ENCODE results near the gene PIEZO1. TPM values are rescaled to one million over a fixed set of nuclear protein-coding genes. Genes with fewer than 3 reads are reported as not detected.

Gene PIEZO1
- total RNA-seq, 2 donors from 2014 or later, result 84.1 to 97.0 TPM

GRCh38 chr16:88695218-88695617 is 89.8 kb downstream of the PIEZO1 start:
- Histone ChIP-seq H3K4me1 (ENCODE audit: control insufficient read depth, insufficient read depth, low read length) (no peaks in the 10 kb centered on the region), H3K36me3 (ENCODE audit: control insufficient read depth, insufficient read depth, low read length) (no peaks in the 10 kb centered on the region), H3K9me3 (ENCODE audit: control insufficient read depth, low read length) (no peaks in the 10 kb centered on the region), H3K27me3 (ENCODE audit: control insufficient read depth, insufficient read depth, low read length, poor library complexity, severe bottlenecking) (no peaks in the 10 kb centered on the region), H3K9ac (ENCODE audit: extremely low read depth, low read length, poor library complexity, severe bottlenecking) (no peak overlapping the region), H3K27ac (ENCODE audit: low read depth, low read length) (no peak overlapping the region), H3K4me3 (ENCODE audit: low read length) (no peak overlapping the region)
- Mint-ChIP-seq H3K36me3 (ENCODE audit: low read depth) (peaks cover 9% of the 10 kb centered on the region), H3K9me3 (no peaks in the 10 kb centered on the region), H3K4me3 (no peak overlapping the region), H3K27ac (no peak overlapping the region), H3K27me3 (ENCODE audit: insufficient read depth) (peaks cover 6% of the 10 kb centered on the region), H3K4me1 (no peaks in the 10 kb centered on the region)
- TF ChIP-seq CTCF (conservative IDR thresholded peaks at IDR 0.05), result no peak
- WGBS, 2 experiments (ENCODE audit: insufficient coverage in 1 of 2, insufficient read length in 1 of 2), result 94 to 95% methylated on average over 13 to 15 of the region's 15 CpGs
- DNase-seq, result no peak

DNA sequence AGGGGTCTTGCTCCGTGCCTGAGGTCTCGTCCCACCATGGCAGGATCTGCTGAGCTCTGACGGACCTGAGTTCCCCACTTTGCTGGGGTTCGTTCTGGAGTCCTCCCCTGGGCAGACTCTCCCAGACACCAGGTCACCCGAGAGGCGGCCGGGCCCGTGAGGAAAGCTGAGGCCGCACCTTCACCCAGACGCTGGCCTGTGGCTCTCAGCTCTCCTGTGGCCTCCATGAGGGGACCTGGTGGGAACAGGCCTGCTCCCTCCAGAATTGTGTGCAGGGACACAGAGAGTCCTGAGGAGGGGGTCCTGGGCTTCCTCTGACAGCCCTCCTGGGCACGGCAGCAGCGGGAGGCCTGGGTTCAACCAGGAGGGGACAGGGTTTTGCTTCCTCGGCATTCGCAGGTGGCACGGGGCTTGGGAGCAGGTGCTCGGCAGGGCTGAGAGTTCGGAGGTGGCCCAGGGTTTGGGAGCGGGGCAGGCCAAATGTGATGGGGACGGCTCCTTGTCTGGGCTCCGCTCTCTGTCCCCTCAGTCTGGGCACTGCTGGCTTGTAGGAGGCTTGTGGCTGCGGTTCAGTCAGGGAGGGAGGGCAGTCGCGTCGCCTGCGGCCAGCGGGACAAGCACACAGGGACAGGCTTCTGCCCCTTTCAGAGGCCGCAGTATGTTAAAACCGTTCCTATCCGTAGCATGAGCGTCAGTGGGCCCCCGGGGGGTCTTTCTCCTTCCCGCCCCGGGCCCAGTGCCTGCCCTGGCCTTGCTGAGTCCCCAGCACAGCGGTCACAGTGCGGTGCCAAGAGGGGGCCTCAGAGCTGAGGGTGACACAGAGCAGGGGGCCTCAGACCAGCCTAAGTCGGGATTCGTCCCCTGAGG is 90.6 kb downstream of the PIEZO1 start:
- Histone ChIP-seq H3K4me3 (ENCODE audit: low read length) (no peak overlapping the region), H3K36me3 (ENCODE audit: control insufficient read depth, insufficient read depth, low read length) (no peaks in the 10 kb centered on the region), H3K27me3 (ENCODE audit: control insufficient read depth, insufficient read depth, low read length, poor library complexity, severe bottlenecking) (no peaks in the 10 kb centered on the region), H3K9me3 (ENCODE audit: control insufficient read depth, low read length) (no peaks in the 10 kb centered on the region), H3K4me1 (ENCODE audit: control insufficient read depth, insufficient read depth, low read length) (no peaks in the 10 kb centered on the region), H3K27ac (ENCODE audit: low read depth, low read length) (no peak overlapping the region), H3K9ac (ENCODE audit: extremely low read depth, low read length, poor library complexity, severe bottlenecking) (no peak overlapping the region)
- DNase-seq, result no peak
- 87 to 91% methylated on average over 25 to 37 of the region's 37 CpGs for WGBS, 2 experiments (ENCODE audit: insufficient coverage in 1 of 2, insufficient read length in 1 of 2)
- Mint-ChIP-seq H3K4me1 (no peaks in the 10 kb centered on the region), H3K27ac (peak overlapping the region; percentile 55), H3K27me3 (ENCODE audit: insufficient read depth) (peaks cover 9% of the 10 kb centered on the region), H3K4me3 (no peak overlapping the region), H3K9me3 (no peaks in the 10 kb centered on the region), H3K36me3 (ENCODE audit: low read depth) (peaks cover 9% of the 10 kb centered on the region)
- no peak for TF ChIP-seq CTCF (conservative IDR thresholded peaks at IDR 0.05)

DNA sequence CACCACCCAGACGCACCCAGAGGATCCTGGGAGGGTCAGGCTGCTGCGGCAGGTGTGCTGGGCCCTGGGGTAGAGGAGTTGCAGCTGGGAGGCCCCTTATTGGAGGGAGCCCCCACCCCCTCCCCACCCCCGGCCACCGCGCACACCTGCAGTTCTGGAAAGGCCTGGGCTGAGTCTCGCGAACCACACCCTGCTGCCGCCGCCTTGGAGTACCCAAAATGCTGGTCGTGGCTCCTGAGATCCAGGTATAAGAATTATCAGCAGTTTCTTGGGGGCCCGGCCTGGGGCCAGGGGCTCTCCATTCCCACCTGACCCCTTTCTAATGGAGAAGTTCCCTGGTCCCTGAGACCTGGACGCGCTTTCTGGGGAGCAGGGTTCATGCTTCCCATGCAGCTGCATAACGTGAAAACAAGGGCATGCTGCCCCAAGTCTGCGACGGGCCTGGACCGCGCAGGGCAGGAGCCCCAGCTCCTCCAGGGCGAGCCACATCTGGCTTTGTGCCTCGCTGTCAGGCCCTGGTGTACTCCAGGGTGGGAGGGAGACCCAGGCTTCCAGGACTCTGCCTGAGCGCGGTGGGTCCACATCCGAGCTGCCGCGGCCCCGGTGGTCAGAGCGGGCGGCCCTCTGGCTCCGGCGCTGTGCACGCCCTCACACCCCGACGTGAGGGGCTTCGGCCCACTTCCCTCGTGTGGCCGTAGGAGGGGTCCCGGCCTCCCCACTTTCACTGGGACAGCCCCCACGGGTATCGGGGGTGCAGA is 91.4 kb downstream of the PIEZO1 start:
- WGBS, 2 experiments (ENCODE audit: insufficient coverage in 1 of 2, insufficient read length in 1 of 2), result 89 to 91% methylated on average over 27 to 39 of the region's 39 CpGs
- no peaks in the 10 kb centered on the region for H3K36me3 ChIP-seq (ENCODE audit: control insufficient read depth, insufficient read depth, low read length)
- DNase-seq, result no peak
- no peaks in the 10 kb centered on the region for H3K9me3 ChIP-seq (ENCODE audit: control insufficient read depth, low read length)
- H3K4me3 ChIP-seq (ENCODE audit: low read length), result no peak overlapping the region
- H3K36me3 Mint-ChIP-seq (ENCODE audit: low read depth), result peaks cover 9% of the 10 kb centered on the region
- H3K9ac ChIP-seq (ENCODE audit: extremely low read depth, low read length, poor library complexity, severe bottlenecking), result no peak overlapping the region
- no peak for TF ChIP-seq CTCF (conservative IDR thresholded peaks at IDR 0.05)
- no peaks in the 10 kb centered on the region for H3K9me3 Mint-ChIP-seq
- no peak overlapping the region for H3K27ac ChIP-seq (ENCODE audit: low read depth, low read length)
- H3K4me1 ChIP-seq (ENCODE audit: control insufficient read depth, insufficient read depth, low read length), result no peaks in the 10 kb centered on the region
- peaks cover under 1% of the 10 kb centered on the region for H3K4me1 Mint-ChIP-seq
- peaks cover 15% of the 10 kb centered on the region for H3K27me3 Mint-ChIP-seq (ENCODE audit: insufficient read depth)
- H3K4me3 Mint-ChIP-seq, result no peak overlapping the region
- H3K27ac Mint-ChIP-seq, result no peak overlapping the region
- no peaks in the 10 kb centered on the region for H3K27me3 ChIP-seq (ENCODE audit: control insufficient read depth, insufficient read depth, low read length, poor library complexity, severe bottlenecking)

All from endodermal cell (in vitro differentiated cells).